ENCODE results near the gene MCC.

- TF ChIP-seq POLR2A (IDR thresholded peaks at IDR 0.05; ENCODE audit: low read length) (no peak), GATA1 (IDR thresholded peaks at IDR 0.05; ENCODE audit: low read depth, low read length) (no peak)
These were observed 346.1 kb downstream of the MCC start for GRCh38 chr5:113142186-113142585.

All from erythroblast (primary cell).